Spleen (tissue), 11 donors: ENCODE measurements around the gene AOC2. TPM values are rescaled to one million over a fixed set of nuclear protein-coding genes. Genes with fewer than 3 reads are reported as not detected.

Source experiments
- DNase-seq: peaks from one replicate; pipeline ENCODE4 v3.0.0-alpha.2; 2020
- H3K27ac ChIP-seq, 8 donors: fragments of 200-600 bp; sonication (generic) in 7 of 8; 1 replicate in 4 of 8; 2 replicates in 4 of 8; pipeline versions ENCODE4 v1.5.0 to v1.8.0; 2016 to 2021; ENCODE audit warnings: inconsistent platforms in 4 of 8, mild to moderate bottlenecking in 4 of 8, moderate library complexity in 1 of 8
- H3K27me3 ChIP-seq, 7 donors: fragments of 200-600 bp; sonication (generic) in 6 of 7; replicated peaks in 1 of 7; 1 replicate in 4 of 7; 2 replicates in 3 of 7; pipeline versions ENCODE4 v1.5.0 to v1.8.0; 2016 to 2021; ENCODE audit warnings: inconsistent platforms in 3 of 7, mild to moderate bottlenecking in 1 of 7
- H3K36me3 ChIP-seq, 6 donors: fragments of 200-600 bp; sonication (generic) in 5 of 6; 1 replicate in 4 of 6; 2 replicates in 2 of 6; pipeline versions ENCODE4 v1.5.0 to v1.8.0; 2016 to 2021; ENCODE audit warnings: inconsistent platforms in 2 of 6
- H3K4me1 ChIP-seq, 6 donors: fragments of 200-600 bp; sonication (generic) in 5 of 6; 1 replicate in 3 of 6; 2 replicates in 3 of 6; pipeline versions ENCODE4 v1.5.0 to v1.8.0; 2016 to 2021; ENCODE audit warnings: inconsistent platforms in 3 of 6
- H3K4me3 ChIP-seq, 8 donors: fragments of 200-600 bp; sonication (generic) in 7 of 8; 1 replicate in 4 of 8; 2 replicates in 4 of 8; pipeline versions ENCODE4 v1.5.0 to v1.8.0; 2016 to 2021; ENCODE audit warnings: inconsistent platforms in 4 of 8, mild to moderate bottlenecking in 4 of 8, moderate library complexity in 2 of 8
- H3K9me3 ChIP-seq, 8 donors: fragments of 200-600 bp; sonication (generic) in 7 of 8; 1 replicate in 4 of 8; 2 replicates in 4 of 8; pipeline versions ENCODE4 v1.5.0 to v1.8.0; 2016 to 2021; ENCODE audit warnings: inconsistent platforms in 4 of 8
- CTCF ChIP-seq, 11 experiments: fragments of 200-600 bp in 7 of 11; fragments of 450-650 bp in 4 of 11; sonication (generic) in 4 of 11; IDR thresholded peaks in 8 of 11; conservative IDR thresholded peaks in 3 of 11; 1 replicate in 7 of 11; 2 replicates in 4 of 11; pipeline versions ENCODE4 v1.4.0 to v1.8.0; 2016 to 2021; ENCODE audit warnings: antibody characterized with exemption in 11 of 11, inconsistent platforms in 4 of 11, mild to moderate bottlenecking in 1 of 11
- POLR2A ChIP-seq, 3 donors: fragments of 450-650 bp; IDR thresholded peaks; one replicate each; pipeline ENCODE4 v1.5.1; 2017; ENCODE audit warnings: antibody characterized with exemption in 3 of 3, mild to moderate bottlenecking in 1 of 3
- POLR2AphosphoS5 ChIP-seq, 3 donors: sonication (generic); formaldehyde crosslinking; IDR thresholded peaks; one replicate each; pipeline ENCODE4 v1.5.1; 2017; ENCODE audit warnings: antibody characterized with exemption in 3 of 3
- whole genome bisulfite sequencing, 5 donors: extraction: QIAGEN DNeasy Blood & Tissue Kit in 3 of 5; methylation state at CpG; one replicate each; pipeline versions ENCODE4 v1.1.5 to v1.1.7; 2013 to 2018; 5-methylcytosine and 5-hydroxymethylcytosine counted together
- intact Hi-C: fragments of 100-400 bp; cut with DNase I; formaldehyde crosslinking; loops from one replicate; pipeline ENCODE4 v1.15.0; 2023; ENCODE audit warnings: low total_unique reads
- polyA plus RNA-seq, 3 donors: library from polyadenylated mRNA; stranded (reverse); fragments of 200-250 nt; gene quantifications; one replicate each; pipeline ENCODE4 v1.2.1, GENCODE V29; 2013
- total RNA-seq, 7 donors: library from RNA; depleted of rRNA in 3 of 7; stranded (reverse); fragments of >200 nt in 3 of 7; fragmentation: NEBNext Ultra II Directional in 4 of 7; extraction: Animal tissue kit (Norgen Biotek cat#: 25700) in 4 of 7; gene quantifications; one replicate each; pipeline versions ENCODE4 v1.1.0 to v1.2.1, GENCODE V29; 2016 to 2021
- donor health status: healthy with polysubstance abuse.
- donor health status: DM: no; HTN: no; CAD: no; lungs with moderate emphysema.
- donor health status: DM: no; HTN: no; CAD: no.
- donor health status: Bipolar disorder and iron deficiency.
- donor health status: healthy.
- donor health status: DM: no; HTN: no; CAD: no.
- donor health status: DM: yes; HTN: yes; CAD: no.

The AOC2 gene
- total and polyA plus RNA-seq, 10 donors: 0.59 to 3.6 (median 2.6) TPM

GRCh38 chr17:42803074-42803883 is 41.1 kb upstream of the AOC2 start:
- no peak for TF ChIP-seq CTCF (IDR thresholded peaks at IDR 0.05 in 8 of 11, conservative IDR thresholded peaks at IDR 0.05 in 3 of 11)
- no peak for TF ChIP-seq POLR2A (IDR thresholded peaks at IDR 0.05)
- no peak for TF ChIP-seq POLR2AphosphoS5 (IDR thresholded peaks at IDR 0.05)
- 60 to 79% (median 66%) methylated on average over 2 of the region's 2 CpGs for WGBS, 5 donors
- no peaks in the 10 kb centered on the region for H3K27me3 ChIP-seq
- peaks cover 0 to 8% (median 6%) of the 10 kb centered on the region in 6 donors for H3K4me1 ChIP-seq
- DNase-seq: no peak
- intact Hi-C loops: no loop called here
- peaks cover 0 to 8% (median 0%) of the 10 kb centered on the region in 6 donors for H3K36me3 ChIP-seq
- H3K4me3 ChIP-seq: no peak overlapping the region
- no peak overlapping the region for H3K27ac ChIP-seq
- H3K9me3 ChIP-seq: no peaks in the 10 kb centered on the region

- Histone ChIP-seq H3K9me3 (no peaks in the 10 kb centered on the region), H3K27me3 (no peaks in the 10 kb centered on the region), H3K36me3 (peaks cover 0 to 24% (median 11%) of the 10 kb centered on the region in 6 donors), H3K4me3 (no peak overlapping the region), H3K27ac (no peak overlapping the region), H3K4me1 (no peaks in the 10 kb centered on the region)
- WGBS, 5 donors: 96 to 100% (median 97%) methylated on average over 1 of the region's 1 CpG
- DNase-seq: no peak
- TF ChIP-seq POLR2AphosphoS5 (IDR thresholded peaks at IDR 0.05): no peak
- intact Hi-C loops: no loop called here
Observed at GRCh38 chr17:42804918-42805367, 39.4 kb upstream of the AOC2 start.

GRCh38 chr17:42806249-42806648 is 38.1 kb upstream of the AOC2 start:
- no peak for TF ChIP-seq POLR2A (IDR thresholded peaks at IDR 0.05)
- no peak for TF ChIP-seq CTCF (IDR thresholded peaks at IDR 0.05 in 8 of 11, conservative IDR thresholded peaks at IDR 0.05 in 3 of 11)
- TF ChIP-seq POLR2AphosphoS5 (IDR thresholded peaks at IDR 0.05): no peak
- DNase-seq: no peak
- Histone ChIP-seq H3K36me3 (peaks cover 0 to 38% (median 22%) of the 10 kb centered on the region in 6 donors), H3K27me3 (no peaks in the 10 kb centered on the region), H3K4me3 (no peak overlapping the region), H3K27ac (no peak overlapping the region), H3K4me1 (no peaks in the 10 kb centered on the region), H3K9me3 (no peaks in the 10 kb centered on the region)
- WGBS, 5 donors: 90 to 100% (median 93%) methylated on average over 1 of the region's 1 CpG
- intact Hi-C loops: no loop called here

- intact Hi-C loops: no loop called here
- peaks cover 3 to 68% (median 48%) of the 10 kb centered on the region in 6 donors for H3K36me3 ChIP-seq
- 60 to 86% (median 73%) methylated on average over 3 of the region's 3 CpGs for WGBS, 5 donors
Observed at GRCh38 chr17:42809250-42809649, 35.1 kb upstream of the AOC2 start.

More at GRCh38 chr17:42809250-42809649, 35.1 kb upstream of the AOC2 start:
- H3K9me3 ChIP-seq: no peaks in the 10 kb centered on the region
- no peak for DNase-seq
- H3K4me1 ChIP-seq: peaks cover 0 to 1% (median 0%) of the 10 kb centered on the region in 6 donors
- H3K27me3 ChIP-seq: no peaks in the 10 kb centered on the region
- H3K27ac ChIP-seq: no peak overlapping the region
- H3K4me3 ChIP-seq: no peak overlapping the region
- TF ChIP-seq POLR2A (IDR thresholded peaks at IDR 0.05) (no peak), POLR2AphosphoS5 (IDR thresholded peaks at IDR 0.05) (no peak), CTCF (IDR thresholded peaks at IDR 0.05 in 8 of 11, conservative IDR thresholded peaks at IDR 0.05 in 3 of 11) (no peak)
